Skin epidermis (tissue), 12 donors: ENCODE results near the gene NEMF.
A peak's percentile ranks its signal among the peaks of the same experiment; 100 is the strongest.
"Not testable (repeated sequence)": the region's sequence is repeated elsewhere in the genome, so short reads cannot be mapped to it uniquely, and the experiment has no call there.

Experiments used
- H3K27ac ChIP-seq, 21 experiments: fragments of 200-600 bp; sonication (generic) in 11 of 21; one replicate each; pipeline ENCODE4 v1.5.0; 2020; ENCODE audit warnings: mild to moderate bottlenecking in 3 of 21, inconsistent platforms in 2 of 21, moderate library complexity in 2 of 21
- H3K4me3 ChIP-seq, 7 experiments: fragments of 200-600 bp; sonication (generic) in 2 of 7; one replicate each; pipeline ENCODE4 v1.5.0; 2020; ENCODE audit warnings: inconsistent platforms in 2 of 7, mild to moderate bottlenecking in 2 of 7, moderate library complexity in 1 of 7

Gene NEMF

DNA sequence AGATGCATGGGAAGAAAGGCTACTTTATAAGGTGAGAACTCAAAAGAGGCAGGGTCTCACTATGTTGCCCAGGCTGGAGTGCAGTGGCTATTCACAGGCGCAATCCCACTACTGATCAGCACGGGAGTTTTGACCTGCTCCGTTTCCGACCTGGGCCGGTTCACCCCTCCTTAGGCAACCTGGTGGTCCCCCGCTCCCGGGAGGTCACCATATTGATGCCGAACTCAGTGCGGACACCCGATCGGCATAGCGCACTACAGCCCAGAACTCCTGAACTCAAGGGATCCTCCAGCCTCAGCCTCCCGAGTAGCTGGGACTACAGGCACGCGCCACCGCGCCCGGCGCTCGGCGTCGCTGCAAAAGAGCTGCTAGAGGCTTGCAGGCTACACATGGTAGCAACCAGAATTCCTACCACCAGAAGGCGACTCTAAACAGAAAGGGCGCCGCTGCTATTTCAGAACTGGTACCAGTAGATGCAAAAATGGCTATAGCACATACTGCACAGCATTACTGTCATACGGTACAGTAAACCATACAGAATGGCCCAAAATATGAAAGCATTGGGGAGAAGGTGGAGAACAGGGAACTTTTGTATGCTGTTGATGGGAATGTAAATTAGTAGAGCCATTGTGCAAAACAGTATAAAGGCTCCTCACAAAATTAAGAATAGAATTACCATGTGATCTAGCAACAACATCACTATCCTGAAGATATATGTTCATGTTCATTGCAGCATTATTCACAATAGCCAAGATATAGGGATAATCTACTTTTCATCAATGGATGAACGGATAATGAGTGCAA, 1.2 kb upstream of the NEMF start:
- Histone ChIP-seq H3K4me3 (peak overlapping the region; percentile 63 to 95 (median 73)), H3K27ac (peak overlapping the region in 8 of 21 experiments; percentile 85 to 95 (median 91))

DNA sequence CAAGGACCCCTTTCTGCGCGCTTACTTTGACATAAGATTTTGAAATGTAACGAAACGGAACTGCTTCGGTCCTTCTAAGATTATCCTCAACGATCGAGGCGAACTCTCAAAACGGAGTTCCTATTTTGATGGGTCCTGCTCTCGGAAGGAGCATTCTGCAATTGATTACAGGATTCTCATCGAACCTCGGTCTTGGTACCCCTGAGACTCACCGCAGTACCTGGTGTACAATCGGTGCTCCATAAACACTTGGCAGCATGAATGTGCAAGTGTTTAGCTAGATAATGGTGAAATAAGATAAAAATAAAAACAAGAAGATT, 530 bp upstream of the NEMF start:
- peak overlapping the region; percentile 52 to 97 (median 93) for H3K27ac ChIP-seq
- H3K4me3 ChIP-seq = peak overlapping the region; percentile 63 to 95 (median 73)

GRCh38 chr14:49851813-49852212, 775 bp downstream of the NEMF start:
- Histone ChIP-seq H3K4me3 (peak overlapping the region; percentile 63 to 95 (median 73)), H3K27ac (peak overlapping the region in 20 of 21 experiments; percentile 75 to 97 (median 94))

- Histone ChIP-seq H3K27ac (no peak overlapping the region), H3K4me3 (no peak overlapping the region)
Measured at GRCh38 chr14:49849213-49849847, 3.3 kb downstream of the NEMF start.

- Histone ChIP-seq H3K4me3 (no peak overlapping the region), H3K27ac (no peak overlapping the region)
Measured at GRCh38 chr14:49828640-49829039, 23.9 kb downstream of the NEMF start.

GRCh38 chr14:49820176-49820575, 32.4 kb downstream of the NEMF start:
- no peak overlapping the region for H3K27ac ChIP-seq
- H3K4me3 ChIP-seq = no peak overlapping the region

GRCh38 chr14:49816844-49817243, 35.7 kb downstream of the NEMF start:
- no peak overlapping the region for H3K27ac ChIP-seq
- H3K4me3 ChIP-seq = no peak overlapping the region

GRCh38 chr14:49816118-49816517, 36.5 kb downstream of the NEMF start:
- not testable (repeated sequence) for H3K27ac ChIP-seq, H3K4me3 ChIP-seq

GRCh38 chr14:49808780-49809179, 43.8 kb downstream of the NEMF start:
- H3K27ac ChIP-seq = no peak overlapping the region
- H3K4me3 ChIP-seq = no peak overlapping the region

DNA sequence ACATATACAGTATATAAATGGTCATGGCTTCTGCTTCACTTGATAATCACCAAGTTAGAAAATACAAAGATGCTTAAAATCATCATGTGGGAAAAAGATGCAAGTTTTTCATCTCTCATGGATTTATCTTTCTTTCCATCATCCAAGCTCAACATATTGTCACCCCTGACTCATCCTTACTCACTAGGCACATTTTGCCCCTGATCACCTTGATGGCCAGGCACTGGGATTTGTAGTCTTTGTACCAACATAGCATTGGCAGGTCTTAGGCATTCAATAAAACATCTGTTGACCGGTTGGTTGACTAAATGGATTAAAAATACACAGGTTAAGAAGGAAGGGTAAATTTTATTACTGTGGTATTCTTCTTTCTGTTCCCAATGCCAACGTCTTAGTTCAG, 56.6 kb downstream of the NEMF start:
- Histone ChIP-seq H3K27ac (no peak overlapping the region), H3K4me3 (no peak overlapping the region)

DNA sequence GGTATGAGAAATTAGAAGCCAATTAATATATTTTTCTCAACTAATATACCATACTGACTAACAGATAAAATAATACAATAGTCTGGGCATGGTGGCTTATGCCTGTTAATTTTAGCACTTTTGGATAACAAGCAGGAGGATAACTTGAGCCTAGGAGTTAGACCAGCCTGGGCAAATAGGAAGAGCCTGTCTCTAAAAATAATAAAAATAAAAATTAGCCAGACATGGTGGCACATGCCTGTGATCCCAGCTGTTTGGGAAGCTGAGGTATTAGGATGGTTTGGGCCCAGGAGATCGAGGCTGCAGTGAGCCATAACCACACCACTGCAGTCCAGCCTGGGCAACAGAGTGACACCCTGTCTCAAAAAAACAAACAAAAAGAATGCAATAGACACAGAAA, 60.0 kb downstream of the NEMF start:
- H3K27ac ChIP-seq = no peak overlapping the region
- no peak overlapping the region for H3K4me3 ChIP-seq

DNA sequence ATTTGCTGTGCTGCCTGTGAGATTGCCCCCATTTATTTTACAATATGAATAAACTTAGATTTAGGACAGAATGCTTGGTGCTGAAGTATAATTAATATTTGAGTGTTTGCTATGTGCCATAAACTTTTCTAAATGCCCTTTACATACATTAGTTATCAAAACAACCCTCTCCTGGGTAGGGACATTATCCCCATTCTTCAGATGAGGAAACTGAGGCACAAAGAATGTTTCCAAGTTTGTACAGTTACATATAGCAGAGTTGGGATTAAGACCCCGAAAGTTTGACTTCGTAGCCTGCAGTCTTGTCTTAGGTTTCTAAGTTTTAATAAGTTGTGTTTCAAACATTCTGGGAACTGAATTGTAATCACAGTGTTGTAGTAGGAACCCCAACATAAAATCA, 66.3 kb downstream of the NEMF start:
- H3K4me3 ChIP-seq = no peak overlapping the region
- no peak overlapping the region for H3K27ac ChIP-seq

DNA sequence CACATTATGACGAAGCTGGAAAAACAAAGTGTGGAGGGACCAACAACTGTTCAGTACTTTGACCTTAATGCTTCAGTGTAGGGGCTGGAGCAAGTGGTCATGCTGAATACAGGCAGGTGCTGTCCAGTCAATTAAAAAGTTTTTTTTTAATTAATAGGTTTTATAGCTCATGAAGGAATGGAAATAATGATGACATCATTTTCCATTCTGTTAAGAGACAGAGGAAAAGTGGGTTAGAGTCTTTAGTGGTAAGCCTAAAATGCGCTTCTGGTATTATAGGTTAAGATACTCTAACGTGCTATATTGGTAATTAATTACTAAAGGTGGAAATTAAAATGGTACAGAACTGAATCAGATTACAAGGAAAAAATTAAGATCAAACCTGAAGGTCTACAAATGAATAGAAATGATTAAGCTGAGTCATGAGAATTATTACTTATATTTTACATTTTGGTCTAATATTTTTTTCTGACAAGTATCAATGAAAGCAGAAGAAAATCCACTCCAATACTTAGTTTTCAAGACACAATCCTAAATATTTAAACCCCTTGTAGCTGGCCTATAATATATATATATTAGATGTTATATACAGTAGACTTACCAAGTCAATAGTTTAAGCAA, 69.1 kb downstream of the NEMF start:
- Histone ChIP-seq H3K27ac (no peak overlapping the region), H3K4me3 (no peak overlapping the region)

DNA sequence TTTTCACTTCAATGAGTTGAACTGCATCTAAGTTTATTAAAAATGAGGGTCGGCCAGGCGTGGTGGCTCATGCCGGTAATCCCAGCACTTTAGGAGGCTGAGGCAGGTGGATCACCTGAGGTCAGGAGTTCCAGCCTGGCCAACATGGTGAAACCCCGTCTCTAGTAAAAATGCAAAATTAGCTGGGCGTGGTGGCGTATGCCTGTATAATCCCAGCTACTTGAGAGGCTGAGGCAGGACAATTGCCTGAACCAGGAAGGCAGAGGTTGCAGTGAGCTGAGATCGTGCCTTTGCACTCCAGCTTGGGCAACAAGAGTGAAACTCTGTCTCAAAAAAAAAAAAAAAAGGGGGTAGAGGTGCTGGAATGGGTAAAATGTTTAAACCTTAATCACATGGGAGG, 71.5 kb downstream of the NEMF start:
- H3K27ac ChIP-seq, H3K4me3 ChIP-seq: not testable (repeated sequence)

DNA sequence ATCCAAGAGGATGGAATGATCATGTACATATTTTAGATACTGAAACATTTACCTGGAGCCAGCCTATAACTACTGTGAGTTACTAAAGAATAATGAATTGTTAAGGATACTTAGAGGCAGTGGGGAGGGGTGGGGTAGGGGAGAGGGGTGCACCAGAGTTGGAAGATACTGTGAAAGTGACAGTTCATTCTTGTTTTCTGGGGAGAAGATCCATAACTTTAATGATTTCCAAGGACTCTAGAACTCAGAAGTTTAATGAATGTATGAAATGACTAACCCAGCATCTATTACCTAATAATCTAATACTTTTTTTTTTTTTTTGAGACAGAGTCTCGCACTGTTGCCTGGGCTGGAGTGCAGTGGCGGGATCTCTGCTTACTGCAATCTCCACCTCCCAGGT, 74.2 kb downstream of the NEMF start:
- H3K27ac ChIP-seq = no peak overlapping the region
- no peak overlapping the region for H3K4me3 ChIP-seq

DNA sequence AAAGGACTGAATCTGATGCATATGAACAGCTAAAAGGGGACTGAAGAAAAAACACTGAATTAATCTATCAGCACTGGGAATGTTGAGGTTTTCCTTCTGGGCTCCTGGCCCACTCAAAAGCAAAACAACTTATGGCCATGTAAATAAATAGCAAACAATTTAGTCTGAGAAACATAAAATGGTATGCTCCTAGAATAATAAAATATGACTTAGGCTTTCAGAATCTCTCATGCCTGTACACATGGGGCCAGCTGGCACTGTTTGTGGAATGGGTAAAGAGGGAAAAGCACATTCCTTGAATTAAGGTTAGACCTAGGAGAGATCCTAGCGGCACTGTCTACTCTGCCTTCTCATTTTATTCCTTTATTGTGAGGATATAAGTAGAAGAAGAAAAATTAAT, 78.5 kb downstream of the NEMF start:
- Histone ChIP-seq H3K4me3 (no peak overlapping the region), H3K27ac (no peak overlapping the region)

GRCh38 chr14:49771691-49772090, 80.9 kb downstream of the NEMF start:
- not testable (repeated sequence) for H3K4me3 ChIP-seq, H3K27ac ChIP-seq

- Histone ChIP-seq H3K27ac (peak overlapping the region in 6 of 21 experiments; percentile 9 to 98 (median 95)), H3K4me3 (peak overlapping the region in 1 of 7 experiments; percentile 99)
Measured at GRCh38 chr14:49770212-49770817, 82.3 kb downstream of the NEMF start.

DNA sequence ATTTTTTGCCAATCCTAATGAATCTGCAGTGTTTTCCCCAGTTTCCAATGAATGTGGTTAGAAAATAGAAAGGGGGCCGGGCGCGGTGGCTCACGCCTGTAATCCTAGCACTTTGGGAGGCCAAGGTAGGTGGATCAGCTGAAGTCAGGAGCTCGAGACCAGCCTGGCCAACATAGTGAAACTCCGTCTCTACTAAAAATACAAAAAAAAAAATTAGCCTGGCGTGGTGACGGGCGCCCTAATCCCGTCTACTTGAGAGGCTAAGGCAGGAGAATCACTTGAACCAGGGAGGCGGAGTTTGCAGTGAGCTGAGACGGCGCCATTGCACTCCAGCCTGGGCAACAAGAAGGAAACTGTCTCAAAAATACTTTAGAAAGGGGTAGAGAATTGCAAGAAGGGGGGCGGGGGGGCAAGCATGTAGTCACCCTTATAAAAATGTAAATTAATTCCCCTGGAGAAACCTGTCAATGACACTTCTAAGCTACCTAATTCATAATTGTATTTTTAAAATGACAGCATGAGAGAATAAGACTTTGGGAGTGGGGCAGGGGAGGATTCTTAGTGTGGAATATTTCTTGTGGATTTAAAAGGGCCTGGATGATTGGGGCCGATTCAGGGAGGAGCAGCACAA, 82.9 kb downstream of the NEMF start:
- Histone ChIP-seq H3K4me3 (peak overlapping the region in 5 of 7 experiments; percentile 78 to 99 (median 95)), H3K27ac (peak overlapping the region in 11 of 21 experiments; percentile 9 to 99 (median 97))

- Histone ChIP-seq H3K27ac (peak overlapping the region in 19 of 21 experiments; percentile 91 to 99 (median 98)), H3K4me3 (peak overlapping the region; percentile 78 to 99 (median 86))
Measured at GRCh38 chr14:49769171-49769570, 83.4 kb downstream of the NEMF start.
